IMR-90 (cell line): ENCODE measurements around the gene TRAIP. TPM values are rescaled to one million over a fixed set of nuclear protein-coding genes. Genes with fewer than 3 reads are reported as not detected.
"Not testable (repeated sequence)": the region's sequence is repeated elsewhere in the genome, so short reads cannot be mapped to it uniquely, and the experiment has no call there.

Experiments
- ATAC-seq: fragments of 200-7000 bp; cut with Tn5 transposase; 2 replicates; pipeline ENCODE4 v1.9.1; 2020; ENCODE audit warnings: low read depth, mild to moderate bottlenecking, moderate library complexity
- Bru-seq: library from RNA; stranded (reverse); fragments of 400-500 nt; gene quantifications from one replicate; lab custom pipeline; 2021; lab: Mats Ljungman, UMichigan
- BruChase-seq, 2 experiments: library from RNA; stranded (reverse); fragments of 400-500 nt; gene quantifications; one replicate each; lab custom pipeline; 2021; lab: Mats Ljungman, UMichigan
- BruUV-seq: library from RNA; stranded (reverse); fragments of 400-500 nt; replicated peaks from 2 replicates; lab custom pipeline; 2021; lab: Mats Ljungman, UMichigan
- CTCF ChIA-PET: fragments of 300-600 bp; formaldehyde crosslinking; extraction: SDS; loops from one replicate; lab custom pipeline; 2021; ENCODE audit warnings: antibody characterized with exemption; lab: Yijun Ruan, JAX
- POLR2A ChIA-PET: fragments of 300-600 bp; sonication (Branson Sonifier 250); formaldehyde crosslinking; loops from one replicate; lab custom pipeline; 2022; ENCODE audit warnings: antibody characterized with exemption; ENCODE audit not compliant: unreplicated experiment; lab: Charles Lee
- DNase-seq: peaks from one replicate; pipeline ENCODE4 v3.0.0; 2013
- H2AFZ ChIP-seq: replicated peaks from 2 replicates; pipeline ENCODE3; 2013; ENCODE audit warnings: low read length, mild to moderate bottlenecking; ENCODE audit not compliant: poor library complexity
- H2AK5ac ChIP-seq: 2 replicates; pipeline ENCODE4 v1.6.1; 2013; ENCODE audit warnings: low read depth, low read length, inconsistent platforms
- H2AK9ac ChIP-seq: replicated peaks from 2 replicates; pipeline ENCODE3; 2013; ENCODE audit warnings: mild to moderate bottlenecking, low read depth, low read length, moderate library complexity; ENCODE audit not compliant: poor library complexity
- H2BK120ac ChIP-seq: 2 replicates; pipeline ENCODE4 v1.6.1; 2013; ENCODE audit warnings: low read depth, low read length, inconsistent platforms
- H2BK15ac ChIP-seq: 3 replicates; pipeline ENCODE4 v1.6.1; 2013; ENCODE audit warnings: low read depth, low read length, inconsistent platforms
- H2BK20ac ChIP-seq: 2 replicates; pipeline ENCODE4 v1.6.1; 2013; ENCODE audit warnings: low read depth, mild to moderate bottlenecking, inconsistent platforms, low read length, moderate library complexity
- H2BK5ac ChIP-seq: 2 replicates; pipeline ENCODE4 v1.6.1; 2013; ENCODE audit warnings: mild to moderate bottlenecking, low read depth, low read length, inconsistent platforms; ENCODE audit not compliant: poor library complexity, severe bottlenecking
- H3K14ac ChIP-seq: replicated peaks from 2 replicates; pipeline ENCODE4 v1.6.1; 2013; ENCODE audit warnings: low read depth, low read length, inconsistent platforms
- H3K18ac ChIP-seq: 2 replicates; pipeline ENCODE4 v1.6.1; 2013; ENCODE audit warnings: low read depth, low read length, control low read depth
- H3K23ac ChIP-seq: 2 replicates; pipeline ENCODE4 v1.6.1; 2013; ENCODE audit warnings: low read depth, low read length, inconsistent platforms
- H3K27ac ChIP-seq: 2 replicates; pipeline ENCODE4 v1.5.1; 2013; ENCODE audit warnings: mild to moderate bottlenecking, control low read depth, low read length; ENCODE audit not compliant: insufficient read depth
- H3K27me3 ChIP-seq: 2 replicates; pipeline ENCODE4 v1.6.1; 2013; ENCODE audit warnings: low read length; ENCODE audit not compliant: control insufficient read depth, insufficient read depth
- H3K36me3 ChIP-seq: 2 replicates; pipeline ENCODE4 v1.6.1; 2013; ENCODE audit warnings: low read length, mixed read lengths; ENCODE audit not compliant: control insufficient read depth, insufficient read depth
- H3K4ac ChIP-seq: 2 replicates; pipeline ENCODE4 v1.6.1; 2013; ENCODE audit warnings: low read depth, low read length, inconsistent platforms
- H3K4me1 ChIP-seq: 2 replicates; pipeline ENCODE4 v1.6.1; 2013; ENCODE audit warnings: low read length, mixed read lengths; ENCODE audit not compliant: control insufficient read depth, insufficient read depth
- H3K4me2 ChIP-seq: 2 replicates; pipeline ENCODE4 v1.6.1; 2013; ENCODE audit warnings: low read depth, mild to moderate bottlenecking, control low read depth, low read length, moderate library complexity
- H3K4me3 ChIP-seq: 2 replicates; pipeline ENCODE4 v1.5.1; 2013; ENCODE audit warnings: low read depth, mild to moderate bottlenecking, control low read depth, low read length, moderate library complexity; ENCODE audit not compliant: insufficient read depth
- H3K56ac ChIP-seq: 2 replicates; pipeline ENCODE4 v1.6.1; 2013; ENCODE audit warnings: low read length, inconsistent platforms; ENCODE audit not compliant: insufficient read depth; ENCODE audit errors: extremely low read depth
- H3K79me1 ChIP-seq, 2 experiments: 2 replicates each; pipeline ENCODE4 v1.6.1; 2013; ENCODE audit warnings: low read length in 2 of 2, inconsistent platforms in 1 of 2, low read depth in 1 of 2
- H3K9ac ChIP-seq: 2 replicates; pipeline ENCODE4 v1.6.1; 2013; ENCODE audit warnings: low read depth, low read length, control low read depth
- H3K9me1 ChIP-seq: 2 replicates; pipeline ENCODE4 v1.6.1; 2013; ENCODE audit warnings: low read length, inconsistent platforms; ENCODE audit not compliant: insufficient read depth
- H3K9me3 ChIP-seq: 2 replicates; pipeline ENCODE4 v1.6.1; 2013; ENCODE audit warnings: low read length; ENCODE audit not compliant: control insufficient read depth, insufficient read depth
- H4K20me1 ChIP-seq: 2 replicates; pipeline ENCODE4 v1.6.1; 2013; ENCODE audit warnings: low read length, inconsistent platforms; ENCODE audit not compliant: insufficient read depth
- H4K5ac ChIP-seq: 2 replicates; pipeline ENCODE4 v1.6.1; 2013; ENCODE audit warnings: mild to moderate bottlenecking, low read depth, low read length, control low read depth
- H4K8ac ChIP-seq, 2 experiments: 2 replicates each; pipeline ENCODE4 v1.6.1; 2013; ENCODE audit warnings: low read depth in 2 of 2, low read length in 2 of 2, control low read depth in 1 of 2, inconsistent platforms in 1 of 2
- H4K91ac ChIP-seq: 2 replicates; pipeline ENCODE4 v1.6.1; 2013; ENCODE audit warnings: low read depth, low read length, inconsistent platforms; ENCODE audit not compliant: insufficient read depth
- CHD1 ChIP-seq: IDR thresholded peaks from 2 replicates; pipeline ENCODE4 v1.6.1; 2012; ENCODE audit warnings: low read depth, low read length, improper control_type of control experiment
- MXI1 ChIP-seq: IDR thresholded peaks from 2 replicates; pipeline ENCODE4 v1.6.1; 2012; ENCODE audit warnings: low read depth, mild to moderate bottlenecking, low read length, moderate library complexity, borderline replicate concordance
- WGBS, 2 experiments: methylation state at CpG; one replicate each; pipeline versions ENCODE4 v1.1.5 to v1.1.7; 2013; ENCODE audit warnings: missing lambda C conversion rate in 2 of 2; ENCODE audit not compliant: insufficient read length in 1 of 2; ENCODE audit errors: extremely low coverage in 2 of 2; 5-methylcytosine and 5-hydroxymethylcytosine counted together
- dilution Hi-C: fragments of 300-500 bp; cut with HindIII; formaldehyde crosslinking; loops from one replicate; pipeline ENCODE4 v1.14.3; 2018; ENCODE audit warnings: low sequenced_read_pairs; ENCODE audit not compliant: unreplicated experiment
- in situ Hi-C: fragments of 300-500 bp; cut with MboI; formaldehyde crosslinking; loops from 3 replicates; pipeline ENCODE4 v1.14.3; 2019; ENCODE audit warnings: low sequenced_read_pairs, inconsistent platforms, mixed read lengths
- intact Hi-C: fragments of 100-400 bp; cut with micrococcal nuclease; formaldehyde crosslinking; loops from 2 replicates; pipeline ENCODE4 v1.10.0; 2022
- long read RNA-seq: library from polyadenylated mRNA; unstranded; transcript quantifications from one replicate; pipeline ENCODE4 v2.0.0, GENCODE V29; 2021; ENCODE audit not compliant: unreplicated experiment
- polyA plus RNA-seq, 3 experiments: library from polyadenylated mRNA; depleted of rRNA; stranded (reverse); fragments of >200 nt; gene quantifications; 2 replicates each; pipeline ENCODE4 v1.2.3, GENCODE V29; 2012; ENCODE audit warnings: low replicate concordance in 1 of 3
- total RNA-seq: library from RNA; depleted of rRNA; stranded (reverse); fragments of >200 nt; gene quantifications from 2 replicates; pipeline ENCODE4 v1.2.3, GENCODE V29; 2012; rRNA removed

TRAIP gene, protein sequence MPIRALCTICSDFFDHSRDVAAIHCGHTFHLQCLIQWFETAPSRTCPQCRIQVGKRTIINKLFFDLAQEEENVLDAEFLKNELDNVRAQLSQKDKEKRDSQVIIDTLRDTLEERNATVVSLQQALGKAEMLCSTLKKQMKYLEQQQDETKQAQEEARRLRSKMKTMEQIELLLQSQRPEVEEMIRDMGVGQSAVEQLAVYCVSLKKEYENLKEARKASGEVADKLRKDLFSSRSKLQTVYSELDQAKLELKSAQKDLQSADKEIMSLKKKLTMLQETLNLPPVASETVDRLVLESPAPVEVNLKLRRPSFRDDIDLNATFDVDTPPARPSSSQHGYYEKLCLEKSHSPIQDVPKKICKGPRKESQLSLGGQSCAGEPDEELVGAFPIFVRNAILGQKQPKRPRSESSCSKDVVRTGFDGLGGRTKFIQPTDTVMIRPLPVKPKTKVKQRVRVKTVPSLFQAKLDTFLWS
- 5.3 and 6.3 TPM in 2 replicates for total RNA-seq
- polyA plus RNA-seq (2012; rRNA removed): 9.2 and 10.0 TPM in 2 replicates
- 3.3 and 4.5 TPM in 2 replicates for polyA plus RNA-seq (2012; cell fraction: cytosol; rRNA removed)
- 22.2 and 30.7 TPM in 2 replicates for polyA plus RNA-seq (2012; cell fraction: nucleus; rRNA removed; ENCODE audit: low replicate concordance)
- percentile 34 among the genes with signal in this experiment for Bru-seq, nascent RNA
- BruChase-seq, experiment 1, labeled RNA remaining after a 6-hour chase: percentile 37 among the genes with signal in this experiment
- percentile 34 among the genes with signal in this experiment for BruChase-seq, experiment 2, labeled RNA remaining after a 2-hour chase
- long read RNA-seq, partial matches to known transcripts: 0 of 3 reads
- long read RNA-seq, other reads (novel, unspliced or antisense): 1 of 3 reads

DNA sequence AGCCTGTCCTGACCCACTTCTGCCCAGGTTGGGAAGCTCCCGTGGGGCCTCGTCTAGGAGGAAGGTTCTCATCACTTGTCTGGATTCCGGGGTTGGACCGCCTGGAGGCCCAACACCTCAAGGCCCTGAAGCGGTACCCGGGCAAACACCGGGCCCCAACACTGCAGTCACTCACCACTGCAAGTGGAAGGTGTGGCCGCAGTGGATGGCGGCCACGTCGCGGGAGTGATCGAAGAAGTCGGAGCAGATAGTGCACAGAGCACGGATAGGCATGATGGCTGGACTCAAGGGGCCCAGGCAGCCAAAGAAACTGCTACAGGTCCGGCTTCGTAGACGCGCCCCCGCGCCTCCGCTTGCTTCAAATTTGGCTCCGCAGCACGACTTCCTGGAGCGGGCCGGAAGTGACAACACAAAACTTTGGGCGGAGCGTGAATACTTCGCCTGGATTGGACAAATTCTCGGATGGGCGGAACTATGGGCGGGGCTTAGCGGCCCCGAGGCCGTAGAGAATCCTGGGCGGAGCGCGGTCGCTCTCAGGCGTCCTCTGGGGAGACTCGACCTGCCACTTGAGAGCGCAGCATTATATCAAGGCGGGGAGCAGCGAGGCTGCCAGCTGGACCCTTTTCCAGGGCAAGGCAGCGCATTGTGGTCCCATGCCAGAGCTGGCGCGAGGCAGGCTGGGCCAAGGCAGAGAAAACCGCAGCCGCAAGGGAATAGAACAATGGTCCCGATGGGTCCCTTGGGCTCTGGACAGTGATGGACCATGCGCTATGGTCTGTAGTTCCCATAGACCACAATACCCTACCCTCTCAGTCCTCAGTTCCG lies at the start of gene TRAIP:
TRAIP (minus strand) TSS at position 384 of the 825 bp plus-strand sequence; CDS start at position 273, 111 bp downstream.
- Histone ChIP-seq H4K20me1 (no peaks in the 10 kb centered on the region), H2AK9ac (peak within 1 kb of the TSS; percentile 93), H3K56ac (no peak within 1 kb of the TSS), H3K18ac (peak within 1 kb of the TSS; percentile 30; the same call in 1 of the 2 replicates), H2AK5ac (peak within 1 kb of the TSS; percentile 20), H2BK20ac (no peak within 1 kb of the TSS), H2BK5ac (peak within 1 kb of the TSS; percentile 34), H3K23ac (peak within 1 kb of the TSS; percentile 63), H3K4me3 (peak within 1 kb of the TSS; percentile 81), H3K14ac (peak within 1 kb of the TSS; percentile 95), H3K9me3 (no peaks in the 10 kb centered on the region), H3K79me1 (peaks cover 14 to 17% of the 10 kb centered on the region in 2 experiments), H2AFZ (peak within 1 kb of the TSS; percentile 100), H4K5ac (peak within 1 kb of the TSS; percentile 85), H3K4me1 (peaks cover 2% of the 10 kb centered on the region; the same call in 1 of the 2 replicates), H4K8ac (peak within 1 kb of the TSS; percentile 90 to 99), H3K4me2 (peak within 1 kb of the TSS; percentile 83), H3K9me1 (peaks cover 8% of the 10 kb centered on the region), H3K9ac (peak within 1 kb of the TSS; percentile 66), H3K4ac (peak within 1 kb of the TSS; percentile 91), H2BK15ac (no peak within 1 kb of the TSS), H3K27ac (peak within 1 kb of the TSS; percentile 51), H4K91ac (peak within 1 kb of the TSS; percentile 74), H3K27me3 (peaks cover 5% of the 10 kb centered on the region), H3K36me3 (no peaks in the 10 kb centered on the region), H2BK120ac (peak within 1 kb of the TSS; percentile 32; the same call in 1 of the 2 replicates)
- DNase-seq (peak; percentile 88), ATAC-seq (peak; percentile 100)
- in situ Hi-C loops: no loop called here
- ChIA-PET CTCF (interaction anchor here (0.6 kb wide), 1 partner anchor 13 kb away, joined by 3 read pairs; no protein-coding TSS in a partner anchor), POLR2A (no interaction called here)
- dilution Hi-C loops: no loop called here
- 1% methylated on average over 28 of the region's 52 CpGs; no CpG with 5 or more reads in 1 of the 2 experiments for WGBS, 2 experiments
- no TSS peak for BruUV-seq
- TF ChIP-seq MXI1 (peak; percentile 88), CHD1 (no peak)
- intact Hi-C loops: no loop called here

DNA sequence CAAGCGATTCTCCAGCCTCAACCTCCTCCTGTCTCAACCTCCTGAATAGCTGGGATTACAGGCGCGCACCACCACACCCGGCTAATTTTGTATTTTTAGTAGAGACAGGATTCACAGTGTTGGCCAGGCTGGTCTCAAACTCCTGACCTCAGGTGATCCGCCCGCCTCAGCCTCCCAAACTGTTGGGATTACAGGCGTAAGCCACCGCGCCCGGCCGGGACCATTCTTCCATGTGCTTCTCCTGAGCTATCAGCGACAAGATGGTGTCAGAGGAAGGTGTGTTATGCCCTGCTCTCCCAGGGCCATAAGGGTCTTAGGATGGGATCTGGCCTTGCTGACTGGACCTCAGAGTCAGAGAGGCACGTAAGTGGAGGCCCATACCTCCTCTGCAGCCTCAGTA lies 48.1 kb upstream of the TRAIP start:
- POLR2A ChIA-PET: not testable (repeated sequence)

More for the DNA sequence above, 48.1 kb upstream of the TRAIP start:
- H2BK120ac ChIP-seq, H3K27ac ChIP-seq, H4K8ac ChIP-seq, H2AFZ ChIP-seq, H2BK20ac ChIP-seq, H2BK15ac ChIP-seq, H3K36me3 ChIP-seq, ATAC-seq, H3K27me3 ChIP-seq, H3K14ac ChIP-seq, H3K9ac ChIP-seq, intact Hi-C loops, H4K5ac ChIP-seq, in situ Hi-C loops, H3K4me2 ChIP-seq, H3K4me3 ChIP-seq, dilution Hi-C loops, H2AK9ac ChIP-seq, BruUV-seq, H2AK5ac ChIP-seq, H4K20me1 ChIP-seq, H2BK5ac ChIP-seq, H3K18ac ChIP-seq, H3K9me3 ChIP-seq, CTCF ChIA-PET, DNase-seq, H3K4ac ChIP-seq, H3K79me1 ChIP-seq, H3K9me1 ChIP-seq, H3K56ac ChIP-seq, H4K91ac ChIP-seq, H3K23ac ChIP-seq: not testable (repeated sequence)
- 98% methylated on average over 7 of the region's 13 CpGs; no CpG with 5 or more reads in 1 of the 2 experiments for WGBS, 2 experiments
- peaks cover 14% of the 10 kb centered on the region for H3K4me1 ChIP-seq
